Mucosa of descending colon (tissue), 3 donors: ENCODE measurements around the gene METTL25. TPM values are rescaled to one million over a fixed set of nuclear protein-coding genes. Genes with fewer than 3 reads are reported as not detected.
"Not testable (repeated sequence)": the region's sequence is repeated elsewhere in the genome, so short reads cannot be mapped to it uniquely, and the experiment has no call there.

ENCODE experiments used
- ATAC-seq: fragments of 200-7000 bp; cut with Tn5 transposase; one replicate; pipeline ENCODE4 v1.9.1; 2020; ENCODE audit warnings: mild to moderate bottlenecking, moderate library complexity
- DNase-seq, 3 donors: peaks; one replicate each; pipeline ENCODE4 v3.0.0-alpha.2; 2020
- H3K36me3 ChIP-seq: fragments of 200-600 bp; one replicate; pipeline ENCODE4 v1.8.0; 2021; ENCODE audit warnings: low read depth, mild to moderate bottlenecking
- H3K4me1 ChIP-seq: fragments of 200-600 bp; one replicate; pipeline ENCODE4 v1.8.0; 2021; ENCODE audit warnings: low read depth, mild to moderate bottlenecking
- H3K4me3 ChIP-seq: fragments of 200-600 bp; one replicate; pipeline ENCODE4 v1.8.0; 2021; ENCODE audit warnings: mild to moderate bottlenecking
- H3K9me3 ChIP-seq: fragments of 200-600 bp; one replicate; pipeline ENCODE4 v1.8.0; 2021; ENCODE audit warnings: mild to moderate bottlenecking
- intact Hi-C, 2 donors: fragments of 100-400 bp; cut with DNase I in 1 of 2; cut with micrococcal nuclease in 1 of 2; formaldehyde crosslinking; loops; one replicate each; pipeline versions ENCODE4 v1.11.0 to v1.11.1; 2022; cut with DNase I, micrococcal nuclease
- total RNA-seq, 3 donors: library from RNA; stranded (reverse); fragmentation: NEBNext Ultra II Directional in 2 of 3; extraction: Animal tissue kit (Norgen Biotek cat#: 25700) in 2 of 3; gene quantifications; one replicate each; pipeline versions ENCODE4 v1.2.1 to v1.2.4, GENCODE V29; 2021 to 2023
- TF ChIP-seq, protein P1 (sequence below): fragments of 200-600 bp; IDR thresholded peaks from one replicate; pipeline ENCODE4 v1.8.0; 2022; ENCODE audit warnings: antibody characterized with exemption, mild to moderate bottlenecking
- donor health status: DM: no; HTN: no; CAD: no; lungs with moderate emphysema.
- donor health status: DM: no; HTN: no; CAD: no.
- donor health status: DM: no; HTN: yes; CAD: no.

METTL25 gene
- total RNA-seq, 3 donors from 2014 or later, result 9.7 to 20.4 (median 15.5) TPM

DNA sequence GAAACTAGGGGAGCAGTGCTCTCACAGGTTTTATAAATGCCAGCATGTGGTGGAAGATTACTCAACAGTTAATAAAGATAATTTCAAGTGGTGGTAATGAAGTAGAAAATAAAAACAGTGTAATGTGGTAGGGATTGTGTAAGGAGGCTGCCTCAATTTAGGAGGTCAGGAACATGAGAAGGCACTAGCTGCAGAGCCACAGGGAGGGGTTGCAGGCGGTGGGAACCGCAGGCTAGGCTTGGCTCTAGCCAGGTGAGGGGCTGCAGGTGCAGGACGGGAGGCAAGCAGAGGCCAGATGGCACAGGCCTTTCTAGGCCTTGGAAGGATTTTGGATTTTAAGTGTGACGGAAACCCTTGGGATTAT is 768 bp downstream of the METTL25 start:
- no peak for ATAC-seq
- Histone ChIP-seq H3K9me3 (no peaks in the 10 kb centered on the region), H3K36me3 (no peaks in the 10 kb centered on the region), H3K4me3 (peak overlapping the region; percentile 52), H3K4me1 (peaks cover 24% of the 10 kb centered on the region)
- TF ChIP-seq, protein P1, sequence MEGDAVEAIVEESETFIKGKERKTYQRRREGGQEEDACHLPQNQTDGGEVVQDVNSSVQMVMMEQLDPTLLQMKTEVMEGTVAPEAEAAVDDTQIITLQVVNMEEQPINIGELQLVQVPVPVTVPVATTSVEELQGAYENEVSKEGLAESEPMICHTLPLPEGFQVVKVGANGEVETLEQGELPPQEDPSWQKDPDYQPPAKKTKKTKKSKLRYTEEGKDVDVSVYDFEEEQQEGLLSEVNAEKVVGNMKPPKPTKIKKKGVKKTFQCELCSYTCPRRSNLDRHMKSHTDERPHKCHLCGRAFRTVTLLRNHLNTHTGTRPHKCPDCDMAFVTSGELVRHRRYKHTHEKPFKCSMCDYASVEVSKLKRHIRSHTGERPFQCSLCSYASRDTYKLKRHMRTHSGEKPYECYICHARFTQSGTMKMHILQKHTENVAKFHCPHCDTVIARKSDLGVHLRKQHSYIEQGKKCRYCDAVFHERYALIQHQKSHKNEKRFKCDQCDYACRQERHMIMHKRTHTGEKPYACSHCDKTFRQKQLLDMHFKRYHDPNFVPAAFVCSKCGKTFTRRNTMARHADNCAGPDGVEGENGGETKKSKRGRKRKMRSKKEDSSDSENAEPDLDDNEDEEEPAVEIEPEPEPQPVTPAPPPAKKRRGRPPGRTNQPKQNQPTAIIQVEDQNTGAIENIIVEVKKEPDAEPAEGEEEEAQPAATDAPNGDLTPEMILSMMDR, result no peak
- intact Hi-C loops, result no loop called here
- peak; percentile 24 to 51 (median 30) for DNase-seq

DNA sequence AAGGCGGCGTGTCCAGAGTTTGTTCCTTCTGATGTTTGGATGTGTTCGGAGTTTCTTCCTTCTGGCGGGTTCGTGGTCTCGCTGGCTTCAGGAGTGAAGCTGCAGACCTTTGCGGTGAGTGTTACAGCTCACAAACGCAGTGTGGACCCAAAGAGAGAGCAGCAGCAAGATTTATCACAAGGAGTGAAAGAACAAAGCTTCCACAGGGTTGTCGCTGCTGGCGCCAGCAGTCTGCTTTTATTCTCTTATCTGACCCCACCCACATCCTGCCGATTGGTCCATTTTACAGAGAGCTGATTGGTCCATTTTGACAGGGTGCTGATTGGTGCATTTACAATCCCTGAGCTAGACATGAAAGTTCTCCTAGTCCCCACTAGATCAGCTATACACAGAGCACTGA is 2.5 kb downstream of the METTL25 start:
- intact Hi-C loops, DNase-seq, H3K4me3 ChIP-seq, H3K36me3 ChIP-seq, ATAC-seq, H3K9me3 ChIP-seq: not testable (repeated sequence)
- H3K4me1 ChIP-seq, result peaks cover 24% of the 10 kb centered on the region

DNA sequence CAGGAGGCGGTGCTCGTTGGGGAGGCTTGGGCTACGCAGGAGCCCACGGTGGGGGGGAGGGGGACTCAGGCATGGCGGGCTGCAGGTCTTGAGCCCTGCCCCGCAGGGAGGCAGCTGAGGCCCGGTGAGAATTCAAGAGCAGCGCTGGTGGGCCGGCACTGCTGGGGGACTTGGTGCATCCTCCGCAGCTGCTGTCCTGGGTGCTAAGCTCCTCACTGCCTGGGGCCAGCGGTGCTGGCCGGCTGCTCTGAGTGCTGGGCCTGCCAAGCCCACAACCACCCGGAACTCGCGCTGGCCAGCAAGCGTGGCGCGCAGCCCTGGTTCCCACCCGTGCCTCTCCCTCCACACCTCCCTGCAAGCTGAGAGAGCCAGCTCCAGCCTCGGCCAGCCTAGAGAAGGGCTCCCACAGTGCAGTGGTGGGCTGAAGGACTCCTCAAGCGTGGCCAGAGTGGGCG is 3.2 kb downstream of the METTL25 start:
- Histone ChIP-seq H3K4me1 (peaks cover 20% of the 10 kb centered on the region), H3K4me3 (no peak overlapping the region), H3K36me3 (no peaks in the 10 kb centered on the region), H3K9me3 (no peaks in the 10 kb centered on the region)
- TF ChIP-seq, protein P1, result no peak
- no peak for ATAC-seq
- DNase-seq, result peak in 1 of 3 donors; percentile 45
- intact Hi-C loops, result no loop called here

DNA sequence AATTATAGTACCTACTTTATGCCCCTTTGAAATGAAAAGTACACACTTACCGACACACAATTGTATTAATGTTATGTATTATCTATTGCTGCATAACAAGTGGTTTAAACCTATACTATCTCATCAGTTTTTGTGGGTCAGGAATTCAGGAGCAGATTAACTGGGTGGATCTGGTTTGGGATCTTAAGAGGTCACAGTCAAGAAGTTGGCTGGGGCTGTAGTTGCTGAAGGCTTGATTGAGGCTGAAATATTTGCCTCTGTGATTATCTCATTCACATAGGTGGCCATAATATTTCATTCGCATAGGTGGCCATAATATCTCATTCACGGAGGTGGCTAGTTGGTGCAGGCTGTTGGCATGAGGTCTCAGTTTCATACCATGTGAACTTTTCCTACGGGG is 5.7 kb downstream of the METTL25 start:
- ATAC-seq (no peak), DNase-seq (no peak)
- TF ChIP-seq, protein P1, result no peak
- intact Hi-C loops, result no loop called here
- no peaks in the 10 kb centered on the region for H3K9me3 ChIP-seq
- no peaks in the 10 kb centered on the region for H3K36me3 ChIP-seq
- H3K4me1 ChIP-seq, result peaks cover 9% of the 10 kb centered on the region
- no peak overlapping the region for H3K4me3 ChIP-seq

DNA sequence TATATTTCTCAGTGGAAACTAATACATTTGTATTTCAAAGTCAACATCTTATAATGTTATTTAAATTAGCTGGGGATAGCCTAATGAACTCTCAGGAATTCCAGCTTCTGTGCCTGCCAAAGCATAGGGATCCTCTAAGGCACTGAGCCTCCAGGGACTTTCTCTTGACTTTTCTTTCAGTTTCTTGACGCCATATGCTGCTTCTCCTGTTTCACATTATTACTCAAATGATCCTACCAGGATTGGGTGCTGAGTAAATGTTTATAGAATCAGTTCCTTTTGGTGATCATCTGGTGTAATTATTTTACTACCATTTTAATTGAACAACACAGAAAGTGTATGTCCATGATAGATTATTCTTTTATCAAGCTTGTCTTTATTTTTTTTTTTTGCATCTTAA is 7.9 kb downstream of the METTL25 start:
- Histone ChIP-seq H3K9me3 (no peaks in the 10 kb centered on the region), H3K4me1 (no peaks in the 10 kb centered on the region)
- intact Hi-C loops, result no loop called here

DNA sequence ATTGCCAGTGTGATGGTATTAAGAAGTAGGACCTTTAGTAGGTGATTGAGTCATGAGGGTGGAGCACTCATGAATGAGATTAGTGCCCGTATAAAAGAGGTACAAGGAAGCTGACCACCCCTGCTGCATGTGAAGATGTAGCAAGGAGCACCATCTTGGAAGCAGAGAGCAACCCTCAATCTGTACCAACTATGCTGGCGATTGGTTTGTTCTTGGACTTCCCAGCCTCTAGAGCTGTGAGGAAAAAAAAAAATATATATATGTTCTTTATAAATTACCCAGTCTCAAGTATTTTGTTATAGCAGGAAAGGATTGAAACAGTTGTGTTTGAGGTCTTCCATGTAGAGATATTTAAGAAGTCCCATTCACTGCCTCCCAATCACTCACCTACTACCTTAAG is 16.9 kb downstream of the METTL25 start:
- DNase-seq (no peak), ATAC-seq (no peak)
- no peaks in the 10 kb centered on the region for H3K4me1 ChIP-seq
- H3K4me3 ChIP-seq, result no peak overlapping the region
- peaks cover 14% of the 10 kb centered on the region for H3K9me3 ChIP-seq
- intact Hi-C loops, result no loop called here
- TF ChIP-seq, protein P1, result no peak
- no peaks in the 10 kb centered on the region for H3K36me3 ChIP-seq

More for the DNA sequence above, 7.9 kb downstream of the METTL25 start:
- TF ChIP-seq, protein P1, result no peak
- ATAC-seq (no peak), DNase-seq (no peak)
- Histone ChIP-seq H3K36me3 (no peaks in the 10 kb centered on the region), H3K4me3 (no peak overlapping the region)
